Mucosa of rectum (tissue), 2 donors: Measurements from ENCODE around the gene AKT1.

ENCODE experiments used
- H3K27ac ChIP-seq, 2 donors: one replicate each; pipeline ENCODE4 v1.7.0; 2013; ENCODE audit warnings: inconsistent platforms in 2 of 2, low read depth in 2 of 2, low read length in 2 of 2
- H3K27me3 ChIP-seq, 2 donors: one replicate each; pipeline ENCODE4 v1.7.0; 2013; ENCODE audit warnings: low read length in 2 of 2; ENCODE audit not compliant: control insufficient read depth in 2 of 2, insufficient read depth in 2 of 2
- H3K36me3 ChIP-seq, 2 donors: one replicate each; pipeline ENCODE4 v1.7.0; 2013; ENCODE audit warnings: low read length in 2 of 2; ENCODE audit not compliant: control insufficient read depth in 2 of 2, insufficient read depth in 2 of 2
- H3K4me1 ChIP-seq, 2 donors: one replicate each; pipeline ENCODE4 v1.7.0; 2013; ENCODE audit warnings: low read length in 2 of 2, mild to moderate bottlenecking in 1 of 2; ENCODE audit not compliant: control insufficient read depth in 2 of 2, insufficient read depth in 2 of 2
- H3K4me3 ChIP-seq, 2 donors: one replicate each; pipeline ENCODE4 v1.7.0; 2013; ENCODE audit warnings: low read length in 2 of 2
- H3K9ac ChIP-seq, 2 donors: one replicate each; pipeline ENCODE4 v1.7.0; 2013; ENCODE audit warnings: low read length in 2 of 2, low read depth in 1 of 2, mild to moderate bottlenecking in 1 of 2
- H3K9me3 ChIP-seq, 2 donors: one replicate each; pipeline ENCODE4 v1.7.0; 2013; ENCODE audit warnings: low read length in 2 of 2; ENCODE audit not compliant: control insufficient read depth in 2 of 2
- donor health status: healthy.
- donor health status: Normal muscosa, but diverticular disease.

The AKT1 gene

GRCh38 chr14:104771918-104772706, 23.4 kb downstream of the AKT1 start:
- Histone ChIP-seq H3K4me1 (peaks cover 2 to 3% of the 10 kb centered on the region in 2 donors), H3K27ac (no peak overlapping the region), H3K4me3 (no peak overlapping the region), H3K36me3 (peaks cover 36 to 42% of the 10 kb centered on the region in 2 donors), H3K9me3 (no peaks in the 10 kb centered on the region), H3K27me3 (no peaks in the 10 kb centered on the region), H3K9ac (no peak overlapping the region)

GRCh38 chr14:104771374-104771773, 24.2 kb downstream of the AKT1 start:
- Histone ChIP-seq H3K4me3 (no peak overlapping the region), H3K27me3 (no peaks in the 10 kb centered on the region), H3K9me3 (no peaks in the 10 kb centered on the region), H3K4me1 (peaks cover 2 to 3% of the 10 kb centered on the region in 2 donors), H3K9ac (no peak overlapping the region), H3K27ac (no peak overlapping the region), H3K36me3 (peaks cover 33 to 39% of the 10 kb centered on the region in 2 donors)

GRCh38 chr14:104770851-104771272, 24.7 kb downstream of the AKT1 start:
- Histone ChIP-seq H3K27ac (no peak overlapping the region), H3K9ac (no peak overlapping the region), H3K4me1 (peaks cover 2 to 3% of the 10 kb centered on the region in 2 donors), H3K4me3 (no peak overlapping the region), H3K36me3 (peaks cover 33 to 39% of the 10 kb centered on the region in 2 donors), H3K9me3 (no peaks in the 10 kb centered on the region), H3K27me3 (no peaks in the 10 kb centered on the region)

GRCh38 chr14:104770072-104770579, 25.4 kb downstream of the AKT1 start:
- peaks cover 33% of the 10 kb centered on the region in 2 donors for H3K36me3 ChIP-seq
- no peak overlapping the region for H3K27ac ChIP-seq

GRCh38 chr14:104769324-104770071, 26.1 kb downstream of the AKT1 start:
- Histone ChIP-seq H3K36me3 (peaks cover 29 to 30% of the 10 kb centered on the region in 2 donors), H3K4me3 (no peak overlapping the region), H3K4me1 (peaks cover 2 to 3% of the 10 kb centered on the region in 2 donors), H3K27me3 (no peaks in the 10 kb centered on the region), H3K9me3 (no peaks in the 10 kb centered on the region), H3K27ac (no peak overlapping the region), H3K9ac (no peak overlapping the region)

More at GRCh38 chr14:104770072-104770579, 25.4 kb downstream of the AKT1 start:
- no peaks in the 10 kb centered on the region for H3K9me3 ChIP-seq
- H3K27me3 ChIP-seq: no peaks in the 10 kb centered on the region
- H3K4me3 ChIP-seq: no peak overlapping the region
- no peak overlapping the region for H3K9ac ChIP-seq
- peaks cover 2 to 3% of the 10 kb centered on the region in 2 donors for H3K4me1 ChIP-seq

- no peaks in the 10 kb centered on the region for H3K27me3 ChIP-seq
- no peaks in the 10 kb centered on the region for H3K9me3 ChIP-seq
- H3K4me3 ChIP-seq: no peak overlapping the region
- peak overlapping the region in 1 of 2 donors; percentile 42 for H3K27ac ChIP-seq
- peaks cover 26 to 27% of the 10 kb centered on the region in 2 donors for H3K36me3 ChIP-seq
- H3K9ac ChIP-seq: no peak overlapping the region
- H3K4me1 ChIP-seq: peaks cover 2 to 3% of the 10 kb centered on the region in 2 donors
These were observed 26.9 kb downstream of the AKT1 start for GRCh38 chr14:104768437-104769323.

GRCh38 chr14:104767634-104767918, 28.0 kb downstream of the AKT1 start:
- peaks cover 2 to 3% of the 10 kb centered on the region in 2 donors for H3K4me1 ChIP-seq
- no peak overlapping the region for H3K27ac ChIP-seq
- H3K4me3 ChIP-seq: no peak overlapping the region
- peaks cover 17 to 21% of the 10 kb centered on the region in 2 donors for H3K36me3 ChIP-seq
- no peaks in the 10 kb centered on the region for H3K27me3 ChIP-seq
- H3K9ac ChIP-seq: no peak overlapping the region
- H3K9me3 ChIP-seq: no peaks in the 10 kb centered on the region

- Histone ChIP-seq H3K27me3 (no peaks in the 10 kb centered on the region), H3K9me3 (no peaks in the 10 kb centered on the region), H3K36me3 (peaks cover 14 to 16% of the 10 kb centered on the region in 2 donors), H3K4me3 (no peak overlapping the region), H3K4me1 (peaks cover 2 to 3% of the 10 kb centered on the region in 2 donors), H3K9ac (no peak overlapping the region), H3K27ac (no peak overlapping the region)
These were observed 28.5 kb downstream of the AKT1 start for GRCh38 chr14:104766863-104767633.

GRCh38 chr14:104766256-104766862, 29.2 kb downstream of the AKT1 start:
- H3K9me3 ChIP-seq: no peaks in the 10 kb centered on the region
- no peaks in the 10 kb centered on the region for H3K27me3 ChIP-seq
- H3K4me1 ChIP-seq: peaks cover 2 to 3% of the 10 kb centered on the region in 2 donors
- no peak overlapping the region for H3K4me3 ChIP-seq
- no peak overlapping the region for H3K9ac ChIP-seq
- peaks cover 7 to 9% of the 10 kb centered on the region in 2 donors for H3K36me3 ChIP-seq
- H3K27ac ChIP-seq: no peak overlapping the region
